Vagina (tissue), 2 donors: ENCODE results near the gene SURF6.

Experiments used
- POLR2A ChIP-seq, 2 donors: fragments of 450-650 bp; IDR thresholded peaks; one replicate each; pipeline ENCODE4 v1.6.1; 2017; ENCODE audit warnings: antibody characterized with exemption in 2 of 2, mild to moderate bottlenecking in 2 of 2, moderate library complexity in 2 of 2
- POLR2AphosphoS5 ChIP-seq, 2 donors: sonication (generic); formaldehyde crosslinking; IDR thresholded peaks; one replicate each; pipeline ENCODE4 v1.9.0; 2017; ENCODE audit warnings: antibody characterized with exemption in 2 of 2, mild to moderate bottlenecking in 2 of 2, low read depth in 1 of 2; ENCODE audit not compliant: insufficient read depth in 1 of 2
- TF ChIP-seq, protein P1 (sequence below), 3 experiments: fragments of 450-650 bp in 2 of 3; fragments of 200-600 bp in 1 of 3; sonication (generic) in 1 of 3; IDR thresholded peaks; one replicate each; pipeline ENCODE4 v1.5.1; 2017 to 2019; ENCODE audit warnings: antibody characterized with exemption in 3 of 3, mild to moderate bottlenecking in 2 of 3, moderate library complexity in 2 of 3

DNA sequence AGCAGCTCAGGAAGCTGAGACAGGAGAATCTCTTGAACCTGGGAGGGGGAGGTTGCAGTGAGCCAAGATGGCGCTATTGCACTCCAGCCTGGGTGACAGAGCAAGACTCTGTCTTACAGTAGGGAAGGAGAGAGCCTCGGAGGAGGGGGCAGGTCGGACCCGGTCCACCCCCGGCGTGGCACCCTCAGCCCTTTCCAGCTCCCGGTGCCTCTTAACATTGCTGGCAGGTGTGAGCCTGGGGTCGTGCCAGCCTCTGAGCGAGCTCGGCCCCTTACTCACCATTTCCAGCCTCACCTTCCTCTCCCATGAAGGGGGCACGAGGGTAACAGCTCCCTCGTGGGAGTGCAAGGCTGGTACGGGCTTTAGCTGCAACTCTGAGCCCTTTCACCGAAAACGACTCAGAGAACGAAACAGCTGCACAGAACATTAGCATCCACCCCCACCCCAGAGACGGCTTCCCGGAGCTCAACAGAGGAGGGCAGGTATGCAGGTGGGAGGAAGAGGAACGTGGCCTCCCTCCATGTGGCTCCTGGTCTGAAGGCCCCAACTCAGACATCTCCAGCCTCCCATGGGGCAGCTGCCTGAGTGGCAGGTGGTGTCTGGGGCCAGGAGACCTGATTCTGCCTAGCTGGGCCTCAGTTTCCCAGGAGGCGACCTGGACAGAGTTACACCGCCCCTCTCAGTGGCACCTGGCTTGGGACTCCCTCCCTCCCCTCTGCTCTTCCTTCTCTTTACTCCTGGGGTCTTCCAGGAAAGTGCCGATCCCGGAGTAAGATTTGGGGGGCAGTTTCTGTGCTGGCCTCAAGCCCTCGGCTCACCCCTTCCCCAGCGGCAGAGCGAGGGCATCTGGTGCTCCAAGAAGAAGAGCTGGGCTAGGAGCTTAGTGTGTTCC is 32.5 kb downstream of the SURF6 start:
- TF ChIP-seq POLR2A (IDR thresholded peaks at IDR 0.05) (no peak), POLR2AphosphoS5 (IDR thresholded peaks at IDR 0.05; ENCODE audit: insufficient read depth in 1 of 2, low read depth in 1 of 2) (no peak)
- TF ChIP-seq, protein P1, sequence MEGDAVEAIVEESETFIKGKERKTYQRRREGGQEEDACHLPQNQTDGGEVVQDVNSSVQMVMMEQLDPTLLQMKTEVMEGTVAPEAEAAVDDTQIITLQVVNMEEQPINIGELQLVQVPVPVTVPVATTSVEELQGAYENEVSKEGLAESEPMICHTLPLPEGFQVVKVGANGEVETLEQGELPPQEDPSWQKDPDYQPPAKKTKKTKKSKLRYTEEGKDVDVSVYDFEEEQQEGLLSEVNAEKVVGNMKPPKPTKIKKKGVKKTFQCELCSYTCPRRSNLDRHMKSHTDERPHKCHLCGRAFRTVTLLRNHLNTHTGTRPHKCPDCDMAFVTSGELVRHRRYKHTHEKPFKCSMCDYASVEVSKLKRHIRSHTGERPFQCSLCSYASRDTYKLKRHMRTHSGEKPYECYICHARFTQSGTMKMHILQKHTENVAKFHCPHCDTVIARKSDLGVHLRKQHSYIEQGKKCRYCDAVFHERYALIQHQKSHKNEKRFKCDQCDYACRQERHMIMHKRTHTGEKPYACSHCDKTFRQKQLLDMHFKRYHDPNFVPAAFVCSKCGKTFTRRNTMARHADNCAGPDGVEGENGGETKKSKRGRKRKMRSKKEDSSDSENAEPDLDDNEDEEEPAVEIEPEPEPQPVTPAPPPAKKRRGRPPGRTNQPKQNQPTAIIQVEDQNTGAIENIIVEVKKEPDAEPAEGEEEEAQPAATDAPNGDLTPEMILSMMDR (IDR thresholded peaks at IDR 0.05): no peak
